Adrenal gland (tissue), 5 donors: ENCODE measurements around the gene SLC25A42.

Source experiments
- POLR2A ChIP-seq, 2 donors: fragments of 450-650 bp; IDR thresholded peaks; one replicate each; pipeline ENCODE4 v1.6.1; 2017; ENCODE audit warnings: antibody characterized with exemption in 2 of 2, mild to moderate bottlenecking in 2 of 2, moderate library complexity in 1 of 2
- TF ChIP-seq, protein P1 (sequence below), 6 experiments: fragments of 450-650 bp in 4 of 6; fragments of 200-600 bp in 2 of 6; sonication (generic) in 1 of 6; IDR thresholded peaks; 1 replicate in 5 of 6; 2 replicates in 1 of 6; pipeline versions ENCODE4 v1.5.1 to v1.8.0; 2016 to 2021; ENCODE audit warnings: antibody characterized with exemption in 6 of 6, mild to moderate bottlenecking in 2 of 6, moderate library complexity in 1 of 6
- donor health status: DM: no; HTN: no; CAD: no.

DNA sequence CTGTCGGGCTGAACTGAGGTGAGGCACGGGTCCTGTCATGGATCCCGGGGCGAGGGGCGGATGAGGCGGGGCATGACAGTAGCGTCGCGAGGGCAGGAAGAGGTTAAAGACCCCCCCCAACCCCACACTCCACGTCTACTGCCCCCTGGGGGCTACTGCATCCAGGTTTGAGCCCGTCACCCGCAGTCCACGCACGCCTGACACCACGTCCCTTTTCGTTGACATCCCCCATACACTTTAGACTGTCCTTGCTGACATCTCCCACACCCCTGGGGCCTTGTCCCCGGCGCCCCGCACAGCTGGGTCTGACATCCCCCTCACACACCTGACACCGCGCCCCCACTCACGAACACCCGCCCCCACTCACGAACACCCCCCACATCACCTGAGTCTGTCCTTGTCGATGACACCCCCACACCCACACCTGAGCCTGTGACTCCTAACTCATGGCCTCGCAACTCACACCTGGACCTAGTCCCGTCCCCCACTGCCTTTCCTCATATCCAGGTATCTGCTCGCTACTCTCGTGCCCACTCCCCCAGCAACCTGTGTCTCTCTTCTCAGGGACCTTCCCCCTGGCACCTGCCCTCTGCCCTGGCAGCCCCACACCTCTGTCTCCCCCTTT, 416 bp downstream of the SLC25A42 start:
- TF ChIP-seq, protein P1, sequence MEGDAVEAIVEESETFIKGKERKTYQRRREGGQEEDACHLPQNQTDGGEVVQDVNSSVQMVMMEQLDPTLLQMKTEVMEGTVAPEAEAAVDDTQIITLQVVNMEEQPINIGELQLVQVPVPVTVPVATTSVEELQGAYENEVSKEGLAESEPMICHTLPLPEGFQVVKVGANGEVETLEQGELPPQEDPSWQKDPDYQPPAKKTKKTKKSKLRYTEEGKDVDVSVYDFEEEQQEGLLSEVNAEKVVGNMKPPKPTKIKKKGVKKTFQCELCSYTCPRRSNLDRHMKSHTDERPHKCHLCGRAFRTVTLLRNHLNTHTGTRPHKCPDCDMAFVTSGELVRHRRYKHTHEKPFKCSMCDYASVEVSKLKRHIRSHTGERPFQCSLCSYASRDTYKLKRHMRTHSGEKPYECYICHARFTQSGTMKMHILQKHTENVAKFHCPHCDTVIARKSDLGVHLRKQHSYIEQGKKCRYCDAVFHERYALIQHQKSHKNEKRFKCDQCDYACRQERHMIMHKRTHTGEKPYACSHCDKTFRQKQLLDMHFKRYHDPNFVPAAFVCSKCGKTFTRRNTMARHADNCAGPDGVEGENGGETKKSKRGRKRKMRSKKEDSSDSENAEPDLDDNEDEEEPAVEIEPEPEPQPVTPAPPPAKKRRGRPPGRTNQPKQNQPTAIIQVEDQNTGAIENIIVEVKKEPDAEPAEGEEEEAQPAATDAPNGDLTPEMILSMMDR (IDR thresholded peaks at IDR 0.05) = peak in 1 of 6 experiments; percentile 18
- TF ChIP-seq POLR2A (IDR thresholded peaks at IDR 0.05) = no peak
